ENCODE data around the gene RPTOR. TPM values are rescaled to one million over a fixed set of nuclear protein-coding genes. Genes with fewer than 3 reads are reported as not detected.
A peak's percentile ranks its signal among the peaks of the same experiment; 100 is the strongest.
"Not testable (repeated sequence)": the region's sequence is repeated elsewhere in the genome, so short reads cannot be mapped to it uniquely, and the experiment has no call there.

Gene RPTOR
- total RNA-seq, 1 donor from 2014 or later: 32.3 TPM

GRCh38 chr17:80811181-80812105, 266.8 kb downstream of the RPTOR start:
- intact Hi-C loops (cut with DNase I): no loop called here
- peak; percentile 55 for DNase-seq (ENCODE audit: low spot score)

GRCh38 chr17:80812362-80813088, 267.9 kb downstream of the RPTOR start:
- intact Hi-C loops (cut with DNase I): no loop called here
- DNase-seq (ENCODE audit: low spot score): peak; percentile 53

- peak; percentile 6 for DNase-seq (ENCODE audit: low spot score)
- intact Hi-C loops (cut with DNase I): no loop called here
These were observed 268.7 kb downstream of the RPTOR start for GRCh38 chr17:80813318-80813717.

GRCh38 chr17:80814491-80814890, 269.9 kb downstream of the RPTOR start:
- intact Hi-C loops (cut with DNase I): no loop called here
- DNase-seq (ENCODE audit: low spot score): no peak

- DNase-seq (ENCODE audit: low spot score): peak; percentile 55
These were observed 270.6 kb downstream of the RPTOR start for GRCh38 chr17:80815151-80815681.

GRCh38 chr17:80815718-80816117, 271.1 kb downstream of the RPTOR start:
- DNase-seq (ENCODE audit: low spot score): peak; percentile 10

More at GRCh38 chr17:80815151-80815681, 270.6 kb downstream of the RPTOR start:
- intact Hi-C loops (cut with DNase I): no loop called here

GRCh38 chr17:80816241-80817103, 271.8 kb downstream of the RPTOR start:
- peak; percentile 69 for DNase-seq (ENCODE audit: low spot score)
- intact Hi-C loops (cut with DNase I): no loop called here

More at GRCh38 chr17:80815718-80816117, 271.1 kb downstream of the RPTOR start:
- intact Hi-C loops (cut with DNase I): not testable (repeated sequence)

- DNase-seq (ENCODE audit: low spot score): peak; percentile 69
These were observed 272.7 kb downstream of the RPTOR start for GRCh38 chr17:80817321-80817845.

GRCh38 chr17:80817861-80818260, 273.2 kb downstream of the RPTOR start:
- DNase-seq (ENCODE audit: low spot score): peak; percentile 14
- intact Hi-C loops (cut with DNase I): no loop called here

More at GRCh38 chr17:80817321-80817845, 272.7 kb downstream of the RPTOR start:
- intact Hi-C loops (cut with DNase I): no loop called here

- intact Hi-C loops (cut with DNase I): no loop called here
These were observed 274.2 kb downstream of the RPTOR start for GRCh38 chr17:80818871-80819270.

GRCh38 chr17:80819422-80820164, 275.0 kb downstream of the RPTOR start:
- intact Hi-C loops (cut with DNase I): no loop called here
- peak; percentile 43 for DNase-seq (ENCODE audit: low spot score)

More at GRCh38 chr17:80818871-80819270, 274.2 kb downstream of the RPTOR start:
- peak; percentile 47 for DNase-seq (ENCODE audit: low spot score)

- intact Hi-C loops (cut with DNase I): no loop called here
- DNase-seq (ENCODE audit: low spot score): peak; percentile 53
These were observed 275.7 kb downstream of the RPTOR start for GRCh38 chr17:80820331-80820730.

- intact Hi-C loops (cut with DNase I): no loop called here
- peak; percentile 1 for DNase-seq (ENCODE audit: low spot score)
These were observed 276.9 kb downstream of the RPTOR start for GRCh38 chr17:80821546-80821945.

GRCh38 chr17:80822021-80822699, 277.5 kb downstream of the RPTOR start:
- DNase-seq (ENCODE audit: low spot score): peak; percentile 55
- intact Hi-C loops (cut with DNase I): no loop called here

GRCh38 chr17:80822700-80823410, 278.2 kb downstream of the RPTOR start:
- intact Hi-C loops (cut with DNase I): no loop called here
- DNase-seq (ENCODE audit: low spot score): peak; percentile 55

GRCh38 chr17:80824549-80825470, 280.2 kb downstream of the RPTOR start:
- intact Hi-C loops (cut with DNase I): no loop called here

More at GRCh38 chr17:80824549-80825470, 280.2 kb downstream of the RPTOR start:
- peak; percentile 19 for DNase-seq (ENCODE audit: low spot score)

All from cardiac septum (tissue), 1 donor.